ENCODE results near the gene IGSF10.

Gene IGSF10

GRCh38 chr3:151415289-151415688, 45.6 kb downstream of the IGSF10 start:
- no peak for TF ChIP-seq ZFX (IDR thresholded peaks at IDR 0.05; ENCODE audit: borderline replicate concordance)
- no peak for TF ChIP-seq CTCF (IDR thresholded peaks at IDR 0.05)

GRCh38 chr3:151412989-151413388, 47.9 kb downstream of the IGSF10 start:
- TF ChIP-seq ZFX (IDR thresholded peaks at IDR 0.05; ENCODE audit: borderline replicate concordance) (no peak), CTCF (IDR thresholded peaks at IDR 0.05) (no peak)
- H3K27ac ChIP-seq = no peak overlapping the region

More at GRCh38 chr3:151415289-151415688, 45.6 kb downstream of the IGSF10 start:
- no peak overlapping the region for H3K27ac ChIP-seq
